Fibroblast of pulmonary artery (primary cell): ENCODE results near the gene TYW1.
"Not testable (repeated sequence)": the region's sequence is repeated elsewhere in the genome, so short reads cannot be mapped to it uniquely, and the experiment has no call there.

Experiments used
- DNase-seq: peaks from one replicate; pipeline ENCODE4 v3.0.0-alpha.2; 2010; ENCODE audit warnings: low read depth
- H3K4me3 ChIP-seq: replicated peaks from 2 replicates; pipeline ENCODE4 v1.5.1; 2011; ENCODE audit warnings: low read depth, mild to moderate bottlenecking, control low read depth, low read length, moderate library complexity
- TF ChIP-seq, protein P1 (sequence below): IDR thresholded peaks from 2 replicates; pipeline ENCODE4 v1.5.1; 2011; ENCODE audit warnings: mild to moderate bottlenecking, control low read depth, low read length, inconsistent platforms; ENCODE audit errors: missing control alignments

TYW1 gene

DNA sequence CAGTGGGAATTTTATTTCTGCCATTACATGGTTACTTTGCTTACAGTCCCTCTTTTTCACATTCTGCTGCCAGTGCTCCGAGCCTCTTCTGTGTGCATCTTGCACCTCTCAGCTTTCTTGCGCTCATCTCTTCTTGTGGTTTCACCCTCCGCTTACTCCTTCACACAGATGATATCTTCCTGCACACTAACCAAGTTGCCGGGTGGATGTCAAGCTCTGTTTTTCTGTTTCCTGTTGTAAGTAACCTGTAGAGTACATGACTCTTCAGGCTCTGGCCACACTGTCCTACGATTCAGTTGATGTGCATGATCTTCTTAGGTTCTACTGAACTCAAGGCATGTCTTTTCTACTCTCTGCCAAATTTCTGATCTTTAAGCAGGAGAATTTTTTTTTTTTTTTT, 166.7 kb downstream of the TYW1 start:
- DNase-seq, H3K4me3 ChIP-seq: not testable (repeated sequence)

DNA sequence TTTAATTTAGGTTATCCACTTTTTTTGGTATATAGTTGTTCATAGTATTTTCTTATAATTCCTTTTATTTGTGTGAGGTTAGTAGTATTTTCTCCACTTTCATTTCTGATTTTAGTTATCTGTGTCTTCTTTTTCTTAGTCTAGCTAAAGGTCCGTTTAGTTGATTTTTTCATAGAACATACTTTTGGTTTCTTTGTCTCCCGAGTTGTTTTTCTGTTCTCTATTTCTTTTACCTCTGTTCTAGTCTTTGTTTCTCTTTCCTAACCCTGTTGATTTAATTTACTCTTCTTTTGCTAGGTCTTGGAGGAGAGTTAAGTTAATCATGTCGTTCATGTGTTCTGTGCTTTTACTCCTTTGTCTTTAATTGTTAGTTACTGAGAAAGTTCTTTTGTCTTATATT, 174.5 kb downstream of the TYW1 start:
- H3K4me3 ChIP-seq, DNase-seq: not testable (repeated sequence)

DNA sequence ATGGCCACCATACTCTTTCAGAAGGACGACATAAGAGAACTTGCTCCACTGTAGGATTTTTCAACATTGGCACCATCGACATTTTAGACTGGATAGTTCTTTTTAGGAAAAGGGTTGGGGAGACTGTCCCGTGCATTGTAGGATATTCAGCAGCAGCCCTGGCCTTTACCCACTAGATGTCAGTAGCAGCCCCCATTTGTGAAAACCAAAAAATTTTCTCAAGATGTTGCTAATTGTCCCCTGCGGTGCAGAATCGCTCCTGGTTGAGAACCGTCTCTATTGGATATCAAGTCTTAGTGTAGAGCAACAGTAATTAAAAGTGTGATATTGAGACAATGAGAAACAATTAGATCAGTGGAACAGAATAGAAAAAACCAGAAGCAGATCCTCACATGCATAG, 180.1 kb downstream of the TYW1 start:
- not testable (repeated sequence) for DNase-seq, H3K4me3 ChIP-seq
- TF ChIP-seq, protein P1, sequence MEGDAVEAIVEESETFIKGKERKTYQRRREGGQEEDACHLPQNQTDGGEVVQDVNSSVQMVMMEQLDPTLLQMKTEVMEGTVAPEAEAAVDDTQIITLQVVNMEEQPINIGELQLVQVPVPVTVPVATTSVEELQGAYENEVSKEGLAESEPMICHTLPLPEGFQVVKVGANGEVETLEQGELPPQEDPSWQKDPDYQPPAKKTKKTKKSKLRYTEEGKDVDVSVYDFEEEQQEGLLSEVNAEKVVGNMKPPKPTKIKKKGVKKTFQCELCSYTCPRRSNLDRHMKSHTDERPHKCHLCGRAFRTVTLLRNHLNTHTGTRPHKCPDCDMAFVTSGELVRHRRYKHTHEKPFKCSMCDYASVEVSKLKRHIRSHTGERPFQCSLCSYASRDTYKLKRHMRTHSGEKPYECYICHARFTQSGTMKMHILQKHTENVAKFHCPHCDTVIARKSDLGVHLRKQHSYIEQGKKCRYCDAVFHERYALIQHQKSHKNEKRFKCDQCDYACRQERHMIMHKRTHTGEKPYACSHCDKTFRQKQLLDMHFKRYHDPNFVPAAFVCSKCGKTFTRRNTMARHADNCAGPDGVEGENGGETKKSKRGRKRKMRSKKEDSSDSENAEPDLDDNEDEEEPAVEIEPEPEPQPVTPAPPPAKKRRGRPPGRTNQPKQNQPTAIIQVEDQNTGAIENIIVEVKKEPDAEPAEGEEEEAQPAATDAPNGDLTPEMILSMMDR, result peak; percentile 16

DNA sequence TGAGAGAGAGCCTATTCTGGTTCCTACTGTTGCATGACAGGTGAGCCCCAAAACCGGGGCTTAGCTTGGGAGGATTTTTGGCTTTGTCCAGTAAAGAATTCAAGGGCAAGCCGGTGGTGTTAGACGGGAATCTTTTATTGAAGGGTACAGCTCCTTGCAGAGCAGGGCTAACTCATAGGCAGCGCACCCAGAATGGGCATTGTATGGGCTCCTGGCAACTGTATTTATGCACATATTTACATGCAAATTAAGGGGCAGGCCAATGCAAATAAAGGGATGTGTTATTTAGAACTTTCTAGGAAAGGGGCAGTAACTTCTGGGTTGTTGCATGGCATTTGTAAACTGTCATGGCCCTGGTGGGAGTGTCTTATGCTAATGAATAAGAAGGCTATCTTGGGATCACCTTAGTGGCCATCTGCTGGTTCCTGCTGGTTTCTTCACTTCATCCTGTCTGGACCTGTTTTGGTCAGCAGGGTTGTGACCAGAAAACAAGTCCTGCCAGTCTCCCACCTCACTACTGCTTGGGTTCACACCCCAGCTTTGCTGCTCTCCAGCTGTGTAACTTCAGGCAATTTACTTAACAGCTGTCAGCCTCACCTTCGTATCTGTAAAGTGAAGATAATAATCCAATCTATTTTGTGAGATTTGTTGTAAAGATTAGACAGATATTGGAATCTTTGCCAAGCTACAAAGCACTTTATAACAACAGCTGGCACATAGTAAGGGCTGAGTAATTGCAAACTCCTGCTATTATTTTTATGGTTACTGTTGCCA, 182.5 kb downstream of the TYW1 start:
- DNase-seq, H3K4me3 ChIP-seq: not testable (repeated sequence)

DNA sequence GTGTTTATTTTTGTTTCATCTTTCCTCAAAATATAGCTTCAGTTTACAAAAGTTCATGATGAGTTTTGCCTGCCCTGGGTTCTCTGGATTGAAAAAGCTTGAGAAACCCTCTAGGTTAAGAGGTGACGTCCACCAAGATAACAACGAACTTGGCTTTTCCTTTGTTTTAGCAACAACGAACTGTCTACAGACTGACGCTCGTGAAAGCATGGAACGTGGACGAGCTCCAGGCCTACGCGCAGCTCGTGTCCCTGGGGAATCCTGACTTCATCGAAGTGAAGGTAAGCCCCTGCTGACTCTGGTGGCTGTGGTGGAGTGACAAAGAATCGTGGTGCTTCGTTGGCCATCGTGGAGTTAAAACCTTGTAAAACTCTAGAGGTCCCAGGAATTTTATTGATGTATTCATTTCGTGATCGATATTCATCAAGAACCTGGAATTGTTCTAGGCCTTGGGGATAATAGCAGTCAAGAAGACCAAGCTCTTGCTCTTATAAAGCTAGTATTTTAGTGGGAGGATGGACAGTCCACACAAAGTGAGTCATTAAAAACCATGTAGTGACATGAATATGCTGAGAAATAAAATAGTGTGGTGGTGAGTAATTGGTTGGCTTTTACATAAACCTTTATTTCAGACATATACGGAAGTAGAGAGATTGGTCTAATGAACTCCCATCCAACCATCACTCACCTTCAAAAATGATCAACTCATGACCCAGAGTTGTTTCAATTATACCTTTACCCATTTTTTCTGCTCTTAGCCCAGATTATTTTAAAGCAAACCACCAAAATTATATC, 186.5 kb downstream of the TYW1 start:
- peak; percentile 85 for DNase-seq
- H3K4me3 ChIP-seq, result not testable (repeated sequence)

DNA sequence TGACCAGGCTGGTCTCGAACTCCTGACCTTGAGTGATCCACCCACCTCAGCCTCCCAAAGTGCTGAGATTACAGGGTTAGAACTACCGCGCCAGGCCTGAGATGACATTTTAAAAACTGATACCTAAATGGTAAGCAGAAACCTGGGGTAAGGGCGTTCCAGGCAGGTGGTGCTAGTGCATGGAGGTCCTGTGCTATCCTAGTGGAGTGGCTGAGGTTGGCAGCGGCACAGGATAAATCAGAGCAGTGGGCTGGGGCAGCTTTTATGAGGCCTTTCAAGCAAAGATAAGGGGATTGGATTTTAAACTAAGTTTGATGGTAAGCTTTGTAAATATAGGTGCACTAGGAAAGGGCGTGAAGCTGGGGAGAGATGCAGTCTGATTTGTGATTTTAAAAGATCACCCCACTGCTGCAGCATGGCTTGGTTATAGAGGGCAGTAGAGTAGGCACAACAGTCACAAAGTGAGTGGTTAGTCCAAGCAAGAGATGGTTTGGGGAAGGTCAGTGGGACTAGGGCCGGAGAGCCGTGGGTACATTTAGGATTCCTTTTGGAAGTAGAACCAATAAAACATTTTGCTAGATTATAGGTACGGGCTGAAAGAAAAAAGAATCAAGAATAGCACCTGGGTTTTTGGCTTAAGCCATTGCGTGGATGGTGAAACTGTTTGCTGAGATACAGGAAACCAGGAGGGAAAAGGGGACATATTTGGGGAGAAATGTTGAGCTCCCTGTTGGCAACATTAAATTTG, 188.5 kb downstream of the TYW1 start:
- not testable (repeated sequence) for H3K4me3 ChIP-seq

DNA sequence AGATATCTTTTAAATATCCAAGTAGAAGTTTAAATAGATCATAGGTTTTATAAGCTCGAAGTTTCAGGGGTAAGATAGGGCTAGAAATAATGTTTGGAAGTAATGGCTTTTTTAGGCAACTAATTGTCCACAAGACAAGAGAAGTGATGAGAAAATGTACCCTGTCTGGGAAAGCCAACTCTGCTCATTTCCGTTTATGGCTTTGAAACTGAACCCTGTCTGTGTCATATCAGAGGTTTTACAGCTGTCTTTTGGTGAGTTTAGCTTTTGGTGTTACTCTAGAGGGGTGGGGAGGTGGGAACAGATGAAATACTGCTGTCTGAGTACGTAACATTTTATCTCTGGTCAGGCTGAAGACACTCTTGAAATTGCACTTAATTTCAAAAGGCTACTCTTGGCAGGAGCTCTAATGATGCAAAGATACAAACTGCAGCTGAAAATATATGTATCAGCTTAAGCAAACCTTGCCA, 189.1 kb downstream of the TYW1 start:
- DNase-seq, H3K4me3 ChIP-seq: not testable (repeated sequence)

More for the DNA sequence above, 188.5 kb downstream of the TYW1 start:
- DNase-seq, result not testable (repeated sequence)

DNA sequence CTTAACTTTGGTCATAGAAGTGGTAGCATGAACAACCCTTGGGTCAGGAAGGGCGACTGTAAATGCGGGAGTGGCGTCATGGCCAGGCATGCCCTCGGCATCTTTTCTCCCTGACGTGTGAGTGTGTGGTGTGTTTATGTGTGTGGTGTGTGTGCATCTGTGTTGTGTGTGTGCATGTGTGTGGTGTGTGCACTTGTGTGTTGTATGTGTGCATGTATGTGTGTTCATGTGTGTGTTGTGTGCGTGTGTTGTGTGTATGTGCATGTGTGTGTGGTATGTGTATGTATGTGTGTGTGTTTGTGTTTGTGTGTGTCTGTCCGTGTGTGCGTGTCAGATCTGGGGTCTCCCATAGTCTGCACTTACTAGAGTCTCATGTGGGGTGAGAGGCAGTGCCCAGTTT, 192.5 kb downstream of the TYW1 start:
- DNase-seq, H3K4me3 ChIP-seq: not testable (repeated sequence)

DNA sequence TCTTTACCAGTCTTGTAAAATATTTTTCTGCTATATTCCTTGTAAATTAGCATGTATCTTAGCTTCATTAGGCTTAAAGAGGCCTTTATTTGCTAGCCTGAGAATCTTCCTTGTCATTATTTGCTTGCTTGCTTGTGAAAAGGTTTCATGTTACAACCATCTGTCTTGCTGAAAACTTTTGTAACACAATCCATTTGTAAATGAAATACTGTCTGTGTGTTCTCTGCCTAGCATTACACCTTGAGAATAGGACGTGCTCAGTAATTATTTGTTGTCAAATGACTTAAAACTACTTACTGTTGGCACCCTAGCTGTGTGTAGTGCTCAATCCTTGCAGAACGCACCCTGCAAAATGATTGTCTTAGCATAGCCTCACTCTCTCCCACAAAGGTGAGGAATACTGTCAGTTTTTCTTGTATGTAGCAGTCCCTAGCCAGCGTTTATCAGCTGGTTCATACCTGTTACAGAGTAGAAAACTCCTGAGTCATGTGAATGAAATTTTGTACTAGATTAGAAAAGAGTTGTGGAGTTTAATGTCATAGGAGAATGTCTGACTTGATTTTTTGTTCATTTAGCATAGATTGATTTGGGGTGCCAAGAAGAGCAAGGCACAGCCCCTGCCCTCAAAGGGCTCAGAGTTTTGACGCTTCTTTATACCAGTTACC, 193.3 kb downstream of the TYW1 start:
- H3K4me3 ChIP-seq, result not testable (repeated sequence)

DNA sequence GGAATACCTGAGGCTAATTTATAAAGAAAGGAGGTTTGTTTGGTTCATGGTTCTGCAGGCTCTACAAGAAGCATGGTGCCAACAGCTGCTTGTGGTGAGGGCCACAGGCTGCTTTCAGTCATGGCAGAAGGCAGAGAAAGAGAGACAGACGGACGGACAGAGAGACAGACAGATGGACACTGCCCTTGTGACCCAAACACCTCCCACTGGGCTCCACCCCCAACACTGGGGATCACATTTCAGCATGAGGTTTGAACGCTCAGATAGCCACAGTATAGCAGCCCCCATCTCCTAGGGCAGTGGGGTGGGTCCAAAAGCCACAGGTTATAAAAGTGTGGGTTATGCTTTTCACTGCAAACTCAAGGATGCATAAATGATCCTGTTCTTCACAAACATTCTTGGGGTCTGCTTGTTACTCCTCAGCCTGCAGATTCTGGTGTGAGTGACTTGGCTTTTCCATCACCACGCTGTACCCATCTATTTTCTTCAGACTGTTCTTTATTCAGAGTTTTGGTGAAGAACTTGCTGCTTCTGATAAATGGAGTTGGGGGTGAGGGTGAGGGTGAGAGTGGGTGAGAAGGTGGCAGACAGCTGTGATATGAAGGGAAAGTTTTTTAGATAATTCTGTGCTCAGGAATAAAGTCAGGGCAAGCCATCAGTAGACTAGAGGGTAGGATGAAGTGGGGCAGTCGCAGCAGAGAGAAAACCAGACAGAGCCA, 194.5 kb downstream of the TYW1 start:
- not testable (repeated sequence) for H3K4me3 ChIP-seq, DNase-seq

More for the DNA sequence above, 193.3 kb downstream of the TYW1 start:
- DNase-seq, result not testable (repeated sequence)

DNA sequence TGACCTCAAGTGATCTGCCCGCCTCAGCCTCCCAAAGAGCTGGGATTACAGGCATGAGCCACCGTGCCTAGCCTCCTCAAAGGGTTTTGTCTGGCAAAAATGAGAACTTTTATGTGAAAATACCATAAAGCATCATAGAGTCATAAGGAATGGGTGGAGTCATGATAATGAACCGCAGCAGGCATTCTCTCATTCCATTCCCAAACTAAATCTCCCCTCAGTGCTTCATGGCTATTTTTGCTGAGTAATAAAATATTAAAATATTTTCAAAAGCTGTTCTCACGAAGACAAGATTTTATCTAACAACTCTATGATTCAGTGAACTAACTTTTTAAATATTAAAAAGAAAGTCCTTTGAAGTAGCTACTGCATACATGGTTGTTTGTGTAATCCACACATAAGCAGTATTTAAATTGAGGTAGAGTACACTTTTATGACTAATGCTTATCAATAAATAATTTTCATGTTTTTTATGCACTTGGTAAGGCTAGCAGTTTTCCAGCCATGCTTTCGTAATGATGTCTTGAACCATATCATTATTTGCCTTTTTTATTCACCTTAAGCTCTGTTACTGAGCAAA, 195.6 kb downstream of the TYW1 start:
- H3K4me3 ChIP-seq, result not testable (repeated sequence)
- DNase-seq, result peak; percentile 14

DNA sequence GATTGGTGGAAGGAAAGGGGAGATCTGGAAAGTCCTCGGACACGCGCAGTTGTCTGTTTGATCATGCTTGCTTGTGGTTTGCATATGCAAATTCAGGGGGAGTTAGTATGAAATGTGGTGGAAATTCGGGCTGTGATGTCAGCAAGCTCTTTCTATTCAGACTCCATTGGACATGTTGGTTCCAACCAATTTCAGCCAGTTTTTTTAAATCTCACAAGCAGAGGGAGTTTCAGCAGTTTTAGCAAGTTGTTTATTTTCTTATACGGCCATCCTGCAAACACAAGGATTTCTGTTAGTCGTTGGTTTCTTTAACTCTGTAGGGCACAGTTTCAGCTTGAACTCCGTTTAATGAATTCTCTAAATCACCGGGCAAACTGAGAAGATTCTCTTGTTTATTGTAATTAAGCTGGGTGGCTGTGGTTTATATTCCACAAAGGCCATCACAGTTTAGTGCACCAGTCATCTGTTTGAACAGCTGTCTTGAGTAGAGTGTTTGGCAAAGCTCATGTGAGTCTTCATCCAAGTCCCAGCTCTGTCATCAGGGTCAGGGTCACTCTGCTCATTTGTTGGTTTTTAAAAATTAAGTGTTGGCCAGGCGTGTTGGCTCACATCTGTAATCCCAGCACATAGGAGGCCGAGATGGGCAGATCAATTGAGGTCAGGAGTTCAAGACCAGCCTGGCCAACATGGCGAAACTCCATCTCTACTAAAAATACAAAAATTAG, 196.4 kb downstream of the TYW1 start:
- not testable (repeated sequence) for H3K4me3 ChIP-seq
- peak; percentile 29 for DNase-seq

DNA sequence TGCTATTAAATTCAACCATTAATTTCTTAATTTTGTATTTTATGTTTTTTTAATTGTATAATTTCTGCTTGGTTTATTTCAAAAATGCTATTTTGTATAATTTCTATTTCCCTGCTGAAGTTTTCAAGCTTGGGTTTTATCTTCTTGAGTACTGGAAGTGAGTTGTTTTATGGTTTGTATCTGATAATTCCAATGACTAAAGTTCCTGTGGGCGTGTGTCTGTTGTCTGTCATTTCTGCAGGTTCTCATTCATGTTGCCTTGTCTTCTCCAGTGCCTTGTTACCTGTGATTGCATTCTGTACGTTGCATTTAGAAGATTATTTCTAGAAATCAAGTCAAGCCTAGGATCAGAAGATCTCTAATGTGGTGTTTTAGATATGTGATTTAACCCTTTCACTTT, 199.5 kb downstream of the TYW1 start:
- not testable (repeated sequence) for H3K4me3 ChIP-seq

DNA sequence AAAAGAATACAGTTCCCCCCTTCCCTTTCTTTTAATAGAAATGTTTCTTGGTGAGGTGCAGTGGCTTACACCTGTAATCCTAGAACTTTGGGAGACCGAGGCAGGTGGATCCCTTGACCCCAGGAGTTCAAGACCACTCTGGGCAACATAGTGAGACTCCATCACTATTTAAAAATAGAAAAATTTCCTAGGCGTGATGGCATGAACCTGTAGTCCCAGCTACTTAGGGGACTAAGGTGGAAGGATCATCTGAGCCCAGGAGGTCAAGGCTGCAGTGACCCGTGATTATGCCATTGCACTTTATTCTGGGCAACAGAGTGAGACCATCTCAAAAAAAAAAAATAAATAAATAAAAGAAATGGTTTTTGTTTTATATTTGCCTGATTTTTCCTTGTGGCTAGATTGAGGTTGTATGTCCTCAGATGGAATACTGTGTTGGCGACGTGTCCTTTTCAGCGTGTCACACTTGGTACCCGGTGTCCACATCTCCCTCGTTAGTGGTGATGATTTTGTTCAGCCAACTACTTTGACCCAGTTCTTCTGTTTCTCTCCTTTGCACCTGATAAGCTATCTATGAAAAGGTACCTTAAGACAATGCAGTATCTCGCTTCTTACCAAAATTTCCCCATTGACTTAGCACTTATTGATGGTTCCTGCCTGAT, 202.4 kb downstream of the TYW1 start:
- not testable (repeated sequence) for DNase-seq

More for the DNA sequence above, 199.5 kb downstream of the TYW1 start:
- not testable (repeated sequence) for DNase-seq

DNA sequence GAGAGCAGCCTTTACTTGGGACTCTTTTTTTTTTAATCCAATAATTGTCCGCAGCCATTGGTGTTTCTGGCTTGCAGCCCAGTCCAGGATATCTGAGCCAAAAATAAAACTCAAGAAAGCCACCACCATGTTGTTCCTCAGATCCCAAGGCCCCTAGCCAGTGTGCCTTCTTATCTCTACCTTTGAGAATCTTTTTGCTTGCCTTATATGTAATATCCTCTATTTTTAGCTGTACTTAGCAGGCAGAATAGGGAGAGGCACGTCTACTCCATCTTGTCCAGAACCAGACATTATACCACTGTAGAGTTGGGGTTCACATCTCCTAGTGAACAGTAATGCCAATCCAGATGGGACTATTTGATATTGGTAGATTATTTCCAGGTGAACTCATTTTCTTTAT, 209.1 kb downstream of the TYW1 start:
- not testable (repeated sequence) for DNase-seq, H3K4me3 ChIP-seq

More for the DNA sequence above, 202.4 kb downstream of the TYW1 start:
- H3K4me3 ChIP-seq, result not testable (repeated sequence)
